GM21717 (cell line): ENCODE data around the gene CNN2.

Experiments used
- ATAC-seq: cut with Tn5 transposase; IDR thresholded peaks from one replicate; pipeline ENCODE4 v1.9.1; 2021; ENCODE audit warnings: mild to moderate bottlenecking, moderate library complexity; ENCODE audit not compliant: unreplicated experiment

Gene CNN2

GRCh38 chr19:1025960-1026782 lies at the start of gene CNN2:
Gene CNN2, plus strand, starts transcription at chr19:1026608. Its CDS starts 54 bp downstream, at chr19:1026662.
- ATAC-seq = peak; percentile 49

- ATAC-seq = no peak
Measured at GRCh38 chr19:977058-977464, 49.3 kb upstream of the CNN2 start.

- ATAC-seq = no peak
Measured at GRCh38 chr19:979318-979741, 47.1 kb upstream of the CNN2 start.

- no peak for ATAC-seq
Measured at GRCh38 chr19:980133-980998, 46.0 kb upstream of the CNN2 start.

- ATAC-seq = no peak
Measured at GRCh38 chr19:982567-983170, 43.7 kb upstream of the CNN2 start.

- peak; percentile 52 for ATAC-seq
Measured at GRCh38 chr19:984165-984967, 42.0 kb upstream of the CNN2 start, which contains the start of gene WDR18. Gene WDR18, plus strand, starts transcription at chr19:984345. Its CDS starts 9 bp downstream, at chr19:984354.

GRCh38 chr19:986083-986482 lies 40.3 kb upstream of the CNN2 start:
- no peak for ATAC-seq

GRCh38 chr19:988081-988480 lies 38.3 kb upstream of the CNN2 start:
- ATAC-seq = no peak

- no peak for ATAC-seq
Measured at GRCh38 chr19:988510-988909, 37.9 kb upstream of the CNN2 start.

- ATAC-seq = no peak
Measured at GRCh38 chr19:989381-990081, 36.9 kb upstream of the CNN2 start.

GRCh38 chr19:990119-990571 lies 36.3 kb upstream of the CNN2 start:
- ATAC-seq = no peak

- no peak for ATAC-seq
Measured at GRCh38 chr19:990746-991145, 35.7 kb upstream of the CNN2 start.

- ATAC-seq = no peak
Measured at GRCh38 chr19:991174-991931, 35.1 kb upstream of the CNN2 start.

- ATAC-seq = no peak
Measured at GRCh38 chr19:991932-992669, 34.3 kb upstream of the CNN2 start.

- no peak for ATAC-seq
Measured at GRCh38 chr19:992670-993055, 33.7 kb upstream of the CNN2 start.

- ATAC-seq = no peak
Measured at GRCh38 chr19:993361-993830, 33.0 kb upstream of the CNN2 start.

- ATAC-seq = no peak
Measured at GRCh38 chr19:993831-994393, 32.5 kb upstream of the CNN2 start.

GRCh38 chr19:994516-994915 lies 31.9 kb upstream of the CNN2 start:
- ATAC-seq = no peak
